Measurements from ENCODE around the gene PLEKHA8. TPM values are rescaled to one million over a fixed set of nuclear protein-coding genes. Genes with fewer than 3 reads are reported as not detected.

PLEKHA8 gene
- total and polyA plus RNA-seq, 10 of the 15 experiments (the other 5 are each of a cell fraction or from before 2014, with no cell fraction given), result 1.1 to 13.2 (median 5.7) TPM

- no peak for TF ChIP-seq USF2 (IDR thresholded peaks at IDR 0.05; ENCODE audit: borderline replicate concordance, low read depth, low read length)
Observed at GRCh38 chr7:30159698-30160143, 131.5 kb downstream of the PLEKHA8 start (continued).

- no peaks in the 10 kb centered on the region for H3K27me3 ChIP-seq (replicated peaks in 1 of 2; ENCODE audit: control insufficient read depth in 2 of 2, insufficient read depth in 2 of 2, low read length in 1 of 2)
- H3K36me3 ChIP-seq (ENCODE audit: control insufficient read depth in 2 of 2, insufficient read depth in 2 of 2, low read length in 1 of 2), result no peaks in the 10 kb centered on the region
- ChIA-PET SMC1A (ENCODE audit: uncharacterized antibody, unreplicated experiment) (interaction anchor here (1.3 to 2.2 kb wide), 6 partner anchors 13 to 162 kb away, joined by 3 to 8 read pairs (median 6); no protein-coding TSS in a partner anchor), POLR2A (no interaction called here), CTCF (interaction anchor here (1.8 to 6.6 kb wide), 2 partner anchors 15 to 114 kb away, joined by 5 to 182 read pairs; no protein-coding TSS in a partner anchor), RAD21 (ENCODE audit: unreplicated experiment) (interaction anchor here (2.0 to 6.5 kb wide), 2 partner anchors 16 to 116 kb away, joined by 8 to 75 read pairs; no protein-coding TSS in a partner anchor)
- H3K27ac ChIP-seq (ENCODE audit: control insufficient read depth, insufficient read depth), result no peak overlapping the region
- peaks cover 35% of the 10 kb centered on the region for H3K4me1 ChIP-seq (ENCODE audit: control insufficient read depth, insufficient read depth, low read length)
- H3K9ac ChIP-seq (ENCODE audit: control insufficient read depth, insufficient read depth, low read length), result no peak overlapping the region
- H3K4me2 ChIP-seq (ENCODE audit: control insufficient read depth, insufficient read depth), result no peak overlapping the region
- TF ChIP-seq RAD21 (IDR thresholded peaks at IDR 0.05; ENCODE audit: insufficient read depth, low read depth, low read length) (no peak), RELB (IDR thresholded peaks at IDR 0.05; ENCODE audit: low read depth) (no peak), MLLT1 (IDR thresholded peaks at IDR 0.05) (no peak; the same call in 1 of the 2 replicates), FOS (IDR thresholded peaks at IDR 0.05; ENCODE audit: borderline replicate concordance, extremely low read depth, insufficient read length) (no peak), IKZF2 (IDR thresholded peaks at IDR 0.05) (no peak), NR2C1 (IDR thresholded peaks at IDR 0.05) (no peak), ZZZ3 (IDR thresholded peaks at IDR 0.05; ENCODE audit: control insufficient read depth, insufficient read length, low read depth) (no peak), SIN3A (IDR thresholded peaks at IDR 0.05; ENCODE audit: low read depth, low read length) (no peak), TBL1XR1 (IDR thresholded peaks at IDR 0.05; ENCODE audit: low read depth, low read length) (no peak), ETV6 (conservative IDR thresholded peaks at IDR 0.05 in 1 of 2, IDR thresholded peaks at IDR 0.05 in 1 of 2; ENCODE audit: borderline replicate concordance in 1 of 2, low read depth in 1 of 2) (no peak), CHD4 (IDR thresholded peaks at IDR 0.05) (no peak), KLF5 (IDR thresholded peaks at IDR 0.05; ENCODE audit: partially characterized antibody) (no peak), CBX5 (IDR thresholded peaks at IDR 0.05; ENCODE audit: low read depth) (no peak), REST (IDR thresholded peaks at IDR 0.05; ENCODE audit: low read depth, low read length) (no peak)
- no peaks in the 10 kb centered on the region for H4K20me1 ChIP-seq (ENCODE audit: control insufficient read depth, insufficient read depth)
- FAIRE-seq, result peak; percentile 18
- no peak overlapping the region for H3K4me3 ChIP-seq
- H3K79me2 ChIP-seq (ENCODE audit: control insufficient read depth, insufficient read depth, low read length), result no peaks in the 10 kb centered on the region
- no peak for DNase-seq (ENCODE audit: low read depth, low spot score)
- H2AFZ ChIP-seq (ENCODE audit: control insufficient read depth, low read depth, low read length), result no peak overlapping the region
- intact Hi-C loops (cut with micrococcal nuclease; ENCODE audit: unreplicated experiment) (loop anchor here (5.0 kb wide), 2 partner anchors 67 to 287 kb away; no protein-coding TSS in a partner anchor), in situ Hi-C loops (cut with MboI) (loop anchor here (5.0 kb wide), 3 partner anchors 122 to 402 kb away; partner anchors contain the start of gene ZNRF2)
- no peaks in the 10 kb centered on the region for H3K9me3 ChIP-seq (replicated peaks; ENCODE audit: control insufficient read depth, insufficient read depth, low read length)
- no peak for ATAC-seq
- BruUV-seq (replicated peaks), result no TSS peak
- 44% methylated on average over 2 of the region's 2 CpGs for WGBS (ENCODE audit: insufficient coverage, insufficient replicate concordance, low lambda C conversion rate, missing lambda C conversion rate)
Observed at GRCh38 chr7:30160329-30160728, 132.1 kb downstream of the PLEKHA8 start.
